ENCODE data around the gene OR6B1. TPM values are rescaled to one million over a fixed set of nuclear protein-coding genes. Genes with fewer than 3 reads are reported as not detected.
"Not testable (repeated sequence)": the region's sequence is repeated elsewhere in the genome, so short reads cannot be mapped to it uniquely, and the experiment has no call there.

The OR6B1 gene
- total RNA-seq, 2 experiments from 2014 or later = not detected

- CTCF ChIA-PET; H3K27ac Mint-ChIP-seq; POLR2A ChIA-PET; H3K36me3 Mint-ChIP-seq; H3K4me1 Mint-ChIP-seq (ENCODE audit: low read depth); H3K4me3 Mint-ChIP-seq; intact Hi-C loops (cut with micrococcal nuclease); DNase-seq; H3K27me3 Mint-ChIP-seq: not testable (repeated sequence)
- H3K9me3 Mint-ChIP-seq = peaks cover 16% of the 10 kb centered on the region
These were observed 10.7 kb downstream of the OR6B1 start for GRCh38 chr7:144010821-144011220.

GRCh38 chr7:144011458-144012230 is 11.5 kb downstream of the OR6B1 start:
- peaks cover 6% of the 10 kb centered on the region for H3K27me3 Mint-ChIP-seq
- peaks cover 16% of the 10 kb centered on the region for H3K9me3 Mint-ChIP-seq
- H3K36me3 Mint-ChIP-seq = peaks cover 1% of the 10 kb centered on the region
- intact Hi-C loops (cut with micrococcal nuclease) = no loop called here
- no peak overlapping the region for H3K27ac Mint-ChIP-seq
- DNase-seq = no peak
- ChIA-PET POLR2A (no interaction called here), CTCF (no interaction called here)
- no peak overlapping the region for H3K4me3 Mint-ChIP-seq
- no peaks in the 10 kb centered on the region for H3K4me1 Mint-ChIP-seq (ENCODE audit: low read depth)

GRCh38 chr7:144018065-144018464 is 17.9 kb downstream of the OR6B1 start:
- no peak overlapping the region for H3K4me3 Mint-ChIP-seq

GRCh38 chr7:144019457-144019856 is 19.3 kb downstream of the OR6B1 start:
- Mint-ChIP-seq H3K27me3 (peaks cover 1% of the 10 kb centered on the region), H3K36me3 (no peaks in the 10 kb centered on the region), H3K4me1 (ENCODE audit: low read depth) (no peaks in the 10 kb centered on the region), H3K4me3 (no peak overlapping the region), H3K9me3 (no peaks in the 10 kb centered on the region), H3K27ac (no peak overlapping the region)
- no peak for DNase-seq
- intact Hi-C loops (cut with micrococcal nuclease) = no loop called here
- CTCF ChIA-PET = no interaction called here
- POLR2A ChIA-PET = no interaction called here

More at GRCh38 chr7:144018065-144018464, 17.9 kb downstream of the OR6B1 start:
- Mint-ChIP-seq H3K27me3 (peaks cover 4% of the 10 kb centered on the region), H3K9me3 (no peaks in the 10 kb centered on the region), H3K4me1 (ENCODE audit: low read depth) (no peaks in the 10 kb centered on the region), H3K27ac (no peak overlapping the region), H3K36me3 (no peaks in the 10 kb centered on the region)
- CTCF ChIA-PET = no interaction called here
- POLR2A ChIA-PET = no interaction called here
- DNase-seq = no peak
- intact Hi-C loops (cut with micrococcal nuclease) = no loop called here

- H3K4me3 Mint-ChIP-seq = no peak overlapping the region
- no peak overlapping the region for H3K27ac Mint-ChIP-seq
- H3K9me3 Mint-ChIP-seq = no peaks in the 10 kb centered on the region
- H3K27me3 Mint-ChIP-seq = peaks cover 1% of the 10 kb centered on the region
- POLR2A ChIA-PET = no interaction called here
- no peak for DNase-seq
- intact Hi-C loops (cut with micrococcal nuclease) = no loop called here
- H3K4me1 Mint-ChIP-seq (ENCODE audit: low read depth) = no peaks in the 10 kb centered on the region
- CTCF ChIA-PET = no interaction called here
- H3K36me3 Mint-ChIP-seq = no peaks in the 10 kb centered on the region
These were observed 20.2 kb downstream of the OR6B1 start for GRCh38 chr7:144020340-144020739.

- no peaks in the 10 kb centered on the region for H3K36me3 Mint-ChIP-seq
- H3K4me1 Mint-ChIP-seq (ENCODE audit: low read depth) = no peaks in the 10 kb centered on the region
- no peak for DNase-seq
- no peak overlapping the region for H3K4me3 Mint-ChIP-seq
- no peak overlapping the region for H3K27ac Mint-ChIP-seq
- intact Hi-C loops (cut with micrococcal nuclease) = no loop called here
- H3K27me3 Mint-ChIP-seq = peaks cover 1% of the 10 kb centered on the region
- no peaks in the 10 kb centered on the region for H3K9me3 Mint-ChIP-seq
- ChIA-PET CTCF (no interaction called here), POLR2A (no interaction called here)
These were observed 22.0 kb downstream of the OR6B1 start for GRCh38 chr7:144022169-144022568.

- intact Hi-C loops (cut with micrococcal nuclease) = no loop called here
- no peaks in the 10 kb centered on the region for H3K36me3 Mint-ChIP-seq
- peaks cover 1% of the 10 kb centered on the region for H3K27me3 Mint-ChIP-seq
- CTCF ChIA-PET = no interaction called here
- H3K9me3 Mint-ChIP-seq = no peaks in the 10 kb centered on the region
- no peak overlapping the region for H3K27ac Mint-ChIP-seq
- no peak overlapping the region for H3K4me3 Mint-ChIP-seq
- H3K4me1 Mint-ChIP-seq (ENCODE audit: low read depth) = peaks cover 5% of the 10 kb centered on the region
- POLR2A ChIA-PET = no interaction called here
- no peak for DNase-seq
These were observed 23.2 kb downstream of the OR6B1 start for GRCh38 chr7:144023171-144023827.

GRCh38 chr7:144024213-144024612 is 24.1 kb downstream of the OR6B1 start:
- no peaks in the 10 kb centered on the region for H3K27me3 Mint-ChIP-seq
- H3K4me3 Mint-ChIP-seq = no peak overlapping the region
- H3K27ac Mint-ChIP-seq = no peak overlapping the region
- H3K36me3 Mint-ChIP-seq = no peaks in the 10 kb centered on the region
- intact Hi-C loops (cut with micrococcal nuclease) = no loop called here
- H3K4me1 Mint-ChIP-seq (ENCODE audit: low read depth) = peaks cover 5% of the 10 kb centered on the region
- ChIA-PET POLR2A (no interaction called here), CTCF (no interaction called here)
- H3K9me3 Mint-ChIP-seq = no peaks in the 10 kb centered on the region
- no peak for DNase-seq

- H3K27me3 Mint-ChIP-seq = peaks cover under 1% of the 10 kb centered on the region
- intact Hi-C loops (cut with micrococcal nuclease) = no loop called here
- CTCF ChIA-PET = no interaction called here
- peaks cover 5% of the 10 kb centered on the region for H3K4me1 Mint-ChIP-seq (ENCODE audit: low read depth)
- H3K4me3 Mint-ChIP-seq = no peak overlapping the region
- no peak for DNase-seq
- no peaks in the 10 kb centered on the region for H3K9me3 Mint-ChIP-seq
- H3K27ac Mint-ChIP-seq = no peak overlapping the region
- POLR2A ChIA-PET = no interaction called here
- no peaks in the 10 kb centered on the region for H3K36me3 Mint-ChIP-seq
These were observed 26.2 kb downstream of the OR6B1 start for GRCh38 chr7:144026203-144026883.

GRCh38 chr7:144027070-144027469 is 26.9 kb downstream of the OR6B1 start:
- POLR2A ChIA-PET = no interaction called here
- peaks cover 5% of the 10 kb centered on the region for H3K4me1 Mint-ChIP-seq (ENCODE audit: low read depth)
- no peak for DNase-seq
- no peak overlapping the region for H3K27ac Mint-ChIP-seq
- CTCF ChIA-PET = no interaction called here
- no peaks in the 10 kb centered on the region for H3K9me3 Mint-ChIP-seq
- intact Hi-C loops (cut with micrococcal nuclease) = no loop called here
- H3K4me3 Mint-ChIP-seq = no peak overlapping the region
- H3K27me3 Mint-ChIP-seq = peaks cover 5% of the 10 kb centered on the region
- no peaks in the 10 kb centered on the region for H3K36me3 Mint-ChIP-seq

GRCh38 chr7:144027974-144028373 is 27.9 kb downstream of the OR6B1 start:
- ChIA-PET CTCF (interaction anchor here (0.7 to 1.0 kb wide), 2 partner anchors 32 to 100 kb away, joined by 3 to 4 read pairs; no protein-coding TSS in a partner anchor), POLR2A (no interaction called here)
- intact Hi-C loops (cut with micrococcal nuclease) = no loop called here
- Mint-ChIP-seq H3K27me3 (peaks cover 7% of the 10 kb centered on the region), H3K4me1 (ENCODE audit: low read depth) (peaks cover 5% of the 10 kb centered on the region), H3K9me3 (no peaks in the 10 kb centered on the region), H3K4me3 (no peak overlapping the region), H3K27ac (no peak overlapping the region), H3K36me3 (no peaks in the 10 kb centered on the region)
- DNase-seq = no peak

GRCh38 chr7:144028547-144028946 is 28.4 kb downstream of the OR6B1 start:
- no peaks in the 10 kb centered on the region for H3K9me3 Mint-ChIP-seq
- ChIA-PET POLR2A (no interaction called here), CTCF (interaction anchor here (1.0 kb wide), 1 partner anchor 100 kb away, joined by 4 read pairs; no protein-coding TSS in a partner anchor)
- H3K4me1 Mint-ChIP-seq (ENCODE audit: low read depth) = peaks cover 5% of the 10 kb centered on the region
- H3K4me3 Mint-ChIP-seq = no peak overlapping the region
- intact Hi-C loops (cut with micrococcal nuclease) = no loop called here
- peaks cover 8% of the 10 kb centered on the region for H3K27me3 Mint-ChIP-seq
- DNase-seq = no peak
- H3K36me3 Mint-ChIP-seq = no peaks in the 10 kb centered on the region
- H3K27ac Mint-ChIP-seq = no peak overlapping the region

Data from activated CD4-positive, alpha-beta memory T cell treated with anti-CD3 and anti-CD28 coated beads for 36 hours (primary cell).